Subcutaneous abdominal adipose tissue (tissue), 5 donors: ENCODE results near the gene SF3A2.
A peak's percentile ranks its signal among the peaks of the same experiment; 100 is the strongest.
"Not testable (repeated sequence)": the region's sequence is repeated elsewhere in the genome, so short reads cannot be mapped to it uniquely, and the experiment has no call there.

Experiments used
- H3K27ac ChIP-seq: one replicate; pipeline ENCODE4 v1.7.0; 2013; ENCODE audit warnings: low read depth, mild to moderate bottlenecking, inconsistent platforms, low read length, moderate library complexity
- H3K27me3 ChIP-seq, 5 donors: one replicate each; pipeline ENCODE4 v1.7.0; 2013; ENCODE audit warnings: low read length in 5 of 5, inconsistent platforms in 1 of 5; ENCODE audit not compliant: control insufficient read depth in 5 of 5, insufficient read depth in 4 of 5
- H3K36me3 ChIP-seq, 5 donors: one replicate each; pipeline ENCODE4 v1.7.0; 2013; ENCODE audit warnings: low read length in 5 of 5; ENCODE audit not compliant: control insufficient read depth in 5 of 5, insufficient read depth in 5 of 5
- H3K4me1 ChIP-seq, 5 donors: one replicate each; pipeline ENCODE4 v1.7.0; 2013; ENCODE audit warnings: low read length in 5 of 5, mild to moderate bottlenecking in 3 of 5, moderate library complexity in 1 of 5; ENCODE audit not compliant: control insufficient read depth in 5 of 5, insufficient read depth in 5 of 5
- H3K4me3 ChIP-seq, 5 donors: one replicate each; pipeline ENCODE4 v1.7.0; 2013; ENCODE audit warnings: low read length in 5 of 5, low read depth in 1 of 5
- H3K9ac ChIP-seq, 5 donors: one replicate each; pipeline ENCODE4 v1.7.0; 2013; ENCODE audit warnings: low read length in 5 of 5, mild to moderate bottlenecking in 4 of 5, moderate library complexity in 3 of 5
- H3K9me3 ChIP-seq, 5 donors: one replicate each; pipeline ENCODE4 v1.7.0; 2013; ENCODE audit warnings: low read length in 5 of 5; ENCODE audit not compliant: control insufficient read depth in 5 of 5
- donor health status: healthy.
- donor health status: healthy.
- donor health status: healthy.
- donor health status: healthy.
- donor health status: healthy.

Gene SF3A2

GRCh38 chr19:2280633-2281264 is 44.1 kb downstream of the SF3A2 start:
- peaks cover 0 to 7% (median 5%) of the 10 kb centered on the region in 5 donors for H3K36me3 ChIP-seq
- no peak overlapping the region for H3K9ac ChIP-seq
- H3K27ac ChIP-seq, result no peak overlapping the region
- no peaks in the 10 kb centered on the region for H3K9me3 ChIP-seq
- H3K4me3 ChIP-seq, result no peak overlapping the region
- peaks cover 0 to 2% (median 0%) of the 10 kb centered on the region in 5 donors for H3K27me3 ChIP-seq
- peaks cover 0 to 23% (median 12%) of the 10 kb centered on the region in 5 donors for H3K4me1 ChIP-seq

GRCh38 chr19:2281265-2282061 is 44.8 kb downstream of the SF3A2 start:
- not testable (repeated sequence) for H3K36me3 ChIP-seq, H3K9me3 ChIP-seq, H3K27ac ChIP-seq, H3K27me3 ChIP-seq
- Histone ChIP-seq H3K4me3 (peak overlapping the region in 4 of 5 donors; percentile 22 to 56 (median 34)), H3K4me1 (peaks cover 0 to 16% (median 5%) of the 10 kb centered on the region in 5 donors), H3K9ac (peak overlapping the region in 2 of 5 donors; percentile 41 to 58)

- H3K36me3 ChIP-seq, result peaks cover 0 to under 1% (median 0%) of the 10 kb centered on the region in 5 donors
- peak within 1 kb of the TSS in 2 of 5 donors; percentile 41 to 58 for H3K9ac ChIP-seq
- peaks cover 0 to 15% (median 5%) of the 10 kb centered on the region in 5 donors for H3K4me1 ChIP-seq
- H3K4me3 ChIP-seq, result peak within 1 kb of the TSS in 4 of 5 donors; percentile 22 to 56 (median 42)
- peaks cover 0 to 3% (median 0%) of the 10 kb centered on the region in 5 donors for H3K27me3 ChIP-seq
- H3K9me3 ChIP-seq, result no peaks in the 10 kb centered on the region
- no peak within 1 kb of the TSS for H3K27ac ChIP-seq
Measured at GRCh38 chr19:2282062-2282861, 45.6 kb downstream of the SF3A2 start, which contains the start of gene PEAK3. TSS of gene PEAK3 (minus strand) at chr19:2282175. CDS start at chr19:2280931, 1,244 bp downstream.

- H3K27me3 ChIP-seq, result peaks cover 0 to 3% (median 0%) of the 10 kb centered on the region in 5 donors
- H3K9ac ChIP-seq, result no peak overlapping the region
- H3K4me3 ChIP-seq, result peak overlapping the region in 2 of 5 donors; percentile 22 to 56
- H3K4me1 ChIP-seq, result peaks cover 0 to 17% (median 5%) of the 10 kb centered on the region in 5 donors
- no peaks in the 10 kb centered on the region for H3K36me3 ChIP-seq
- H3K27ac ChIP-seq, result no peak overlapping the region
- H3K9me3 ChIP-seq, result no peaks in the 10 kb centered on the region
Measured at GRCh38 chr19:2282862-2283237, 46.2 kb downstream of the SF3A2 start.

GRCh38 chr19:2283835-2284507 is 47.3 kb downstream of the SF3A2 start:
- H3K4me3 ChIP-seq, result no peak overlapping the region
- no peaks in the 10 kb centered on the region for H3K36me3 ChIP-seq
- H3K9ac ChIP-seq, result no peak overlapping the region
- peaks cover 6 to 13% (median 8%) of the 10 kb centered on the region in 5 donors for H3K27me3 ChIP-seq
- no peaks in the 10 kb centered on the region for H3K9me3 ChIP-seq
- H3K27ac ChIP-seq, result no peak overlapping the region
- H3K4me1 ChIP-seq, result peaks cover 0 to 21% (median 5%) of the 10 kb centered on the region in 5 donors

GRCh38 chr19:2286402-2287140 is 49.9 kb downstream of the SF3A2 start:
- no peak overlapping the region for H3K27ac ChIP-seq
- H3K4me1 ChIP-seq, result peaks cover 2 to 43% (median 23%) of the 10 kb centered on the region in 5 donors
- H3K9me3 ChIP-seq, result no peaks in the 10 kb centered on the region
- H3K9ac ChIP-seq, result no peak overlapping the region
- H3K4me3 ChIP-seq, result no peak overlapping the region
- H3K27me3 ChIP-seq, result peaks cover 23 to 32% (median 28%) of the 10 kb centered on the region in 5 donors
- H3K36me3 ChIP-seq, result no peaks in the 10 kb centered on the region

- peaks cover 2 to 35% (median 20%) of the 10 kb centered on the region in 5 donors for H3K4me1 ChIP-seq
Measured at GRCh38 chr19:2287585-2288337, 51.1 kb downstream of the SF3A2 start.

GRCh38 chr19:2288338-2288817 is 51.8 kb downstream of the SF3A2 start:
- Histone ChIP-seq H3K4me3 (no peak overlapping the region), H3K4me1 (peaks cover 2 to 35% (median 20%) of the 10 kb centered on the region in 5 donors), H3K27me3 (peaks cover 23 to 38% (median 33%) of the 10 kb centered on the region in 5 donors), H3K9ac (no peak overlapping the region), H3K36me3 (no peaks in the 10 kb centered on the region), H3K27ac (no peak overlapping the region), H3K9me3 (no peaks in the 10 kb centered on the region)

More at GRCh38 chr19:2287585-2288337, 51.1 kb downstream of the SF3A2 start:
- Histone ChIP-seq H3K27me3 (peaks cover 23 to 36% (median 33%) of the 10 kb centered on the region in 5 donors), H3K27ac (no peak overlapping the region), H3K36me3 (no peaks in the 10 kb centered on the region), H3K4me3 (no peak overlapping the region), H3K9ac (no peak overlapping the region), H3K9me3 (no peaks in the 10 kb centered on the region)
